Mesendoderm (in vitro differentiated cells): ENCODE data around the gene DENND1B.

Experiments
- DNase-seq: peaks from one replicate; pipeline ENCODE4 v3.0.0; 2013
- H2AK5ac ChIP-seq: 2 replicates; pipeline ENCODE4 v1.6.1; 2013; ENCODE audit warnings: low read length, inconsistent platforms
- H2BK120ac ChIP-seq: 2 replicates; pipeline ENCODE4 v1.6.1; 2013; ENCODE audit warnings: low read depth, mild to moderate bottlenecking, low read length, moderate library complexity, mixed read lengths
- H2BK15ac ChIP-seq: replicated peaks from 2 replicates; pipeline ENCODE4 v1.6.1; 2013; ENCODE audit warnings: low read depth, mild to moderate bottlenecking, moderate library complexity
- H2BK5ac ChIP-seq: 2 replicates; pipeline ENCODE4 v1.6.1; 2013; ENCODE audit warnings: low read length, inconsistent platforms
- H3K18ac ChIP-seq: 2 replicates; pipeline ENCODE4 v1.6.1; 2013; ENCODE audit warnings: mild to moderate bottlenecking, low read length, mixed read lengths
- H3K23ac ChIP-seq: one replicate; pipeline ENCODE4 v1.6.1; 2013; ENCODE audit warnings: low read length
- H3K27ac ChIP-seq: 2 replicates; pipeline ENCODE4 v1.5.1; 2013; ENCODE audit warnings: low read depth, mild to moderate bottlenecking, inconsistent platforms, low read length, moderate library complexity
- H3K27me3 ChIP-seq: 2 replicates; pipeline ENCODE4 v1.6.1; 2013; ENCODE audit warnings: low read length, control low read depth, mild to moderate bottlenecking, inconsistent platforms; ENCODE audit not compliant: insufficient read depth, poor library complexity
- H3K36me3 ChIP-seq: 2 replicates; pipeline ENCODE4 v1.6.1; 2013; ENCODE audit warnings: low read length, inconsistent platforms; ENCODE audit not compliant: control insufficient read depth, insufficient read depth
- H3K4ac ChIP-seq: one replicate; pipeline ENCODE4 v1.6.1; 2013; ENCODE audit warnings: low read depth, mild to moderate bottlenecking, low read length, moderate library complexity
- H3K4me1 ChIP-seq: 2 replicates; pipeline ENCODE4 v1.6.1; 2013; ENCODE audit warnings: low read depth, low read length, inconsistent platforms; ENCODE audit not compliant: control insufficient read depth
- H3K4me2 ChIP-seq: 2 replicates; pipeline ENCODE4 v1.6.1; 2013; ENCODE audit warnings: low read length
- H3K4me3 ChIP-seq: 2 replicates; pipeline ENCODE4 v1.5.1; 2013; ENCODE audit warnings: mild to moderate bottlenecking, low read length
- H3K56ac ChIP-seq: one replicate; pipeline ENCODE4 v1.6.1; 2013; ENCODE audit warnings: low read length
- H3K79me1 ChIP-seq: 2 replicates; pipeline ENCODE4 v1.6.1; 2013; ENCODE audit warnings: low read length, inconsistent platforms
- H3K79me2 ChIP-seq: 2 replicates; pipeline ENCODE4 v1.6.1; 2013; ENCODE audit warnings: mild to moderate bottlenecking, low read length; ENCODE audit not compliant: control insufficient read depth, insufficient read depth
- H3K9ac ChIP-seq: 2 replicates; pipeline ENCODE4 v1.6.1; 2013; ENCODE audit warnings: low read length, inconsistent platforms
- H4K5ac ChIP-seq: one replicate; pipeline ENCODE4 v1.6.1; 2013; ENCODE audit warnings: low read length
- H4K8ac ChIP-seq: one replicate; pipeline ENCODE4 v1.6.1; 2013; ENCODE audit warnings: low read depth, mild to moderate bottlenecking, control low read depth, low read length, moderate library complexity
- whole genome bisulfite sequencing: extraction: QIAGEN DNeasy Blood & Tissue Kit; methylation state at CpG from one replicate; pipeline ENCODE4 v1.1.7; 2013; ENCODE audit warnings: low lambda C conversion rate, missing lambda C conversion rate; ENCODE audit not compliant: insufficient coverage; ENCODE audit errors: extremely low coverage; 5-methylcytosine and 5-hydroxymethylcytosine counted together

The DENND1B gene

DNA sequence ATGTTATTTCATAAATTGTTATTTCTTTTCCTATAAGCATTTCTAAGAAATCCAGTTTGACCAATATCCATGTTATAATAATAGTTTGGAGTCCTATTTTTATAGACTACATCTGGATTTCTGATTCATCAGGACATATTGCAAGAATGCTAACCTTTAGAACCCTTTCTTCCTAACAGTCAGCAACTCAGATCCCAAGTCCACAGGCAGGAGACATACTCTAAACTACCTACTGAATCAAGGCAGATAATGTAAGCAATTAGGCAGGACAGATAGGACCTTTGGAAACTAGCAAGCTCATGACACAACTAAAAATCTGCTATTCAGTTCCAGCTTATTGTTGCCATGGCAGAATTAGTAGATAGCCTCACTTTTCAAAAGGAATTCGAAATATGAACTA lies 104.1 kb downstream of the DENND1B start:
- DNase-seq, result no peak
- Histone ChIP-seq H4K8ac (no peak overlapping the region), H2BK120ac (no peak overlapping the region), H3K23ac (no peak overlapping the region), H3K18ac (no peak overlapping the region), H3K27me3 (no peaks in the 10 kb centered on the region), H2AK5ac (no peak overlapping the region), H2BK5ac (no peak overlapping the region), H3K4me3 (no peak overlapping the region), H3K36me3 (no peaks in the 10 kb centered on the region), H3K79me1 (no peaks in the 10 kb centered on the region), H4K5ac (no peak overlapping the region), H3K56ac (no peak overlapping the region), H3K27ac (no peak overlapping the region), H3K4me2 (no peak overlapping the region), H3K9ac (no peak overlapping the region), H3K79me2 (no peaks in the 10 kb centered on the region), H3K4me1 (no peaks in the 10 kb centered on the region), H3K4ac (no peak overlapping the region), H2BK15ac (no peak overlapping the region)
- no CpG with 5 or more reads among the region's 1 CpG for WGBS

GRCh38 chr1:197666769-197667285 lies 108.5 kb downstream of the DENND1B start:
- Histone ChIP-seq H3K79me1 (no peaks in the 10 kb centered on the region), H2BK120ac (no peak overlapping the region), H3K56ac (no peak overlapping the region), H3K4me3 (no peak overlapping the region), H3K79me2 (no peaks in the 10 kb centered on the region), H3K36me3 (no peaks in the 10 kb centered on the region), H3K27ac (no peak overlapping the region), H3K4ac (no peak overlapping the region), H3K9ac (no peak overlapping the region), H2BK15ac (no peak overlapping the region), H3K27me3 (no peaks in the 10 kb centered on the region), H3K4me2 (no peak overlapping the region), H4K5ac (no peak overlapping the region), H3K23ac (no peak overlapping the region), H2AK5ac (no peak overlapping the region), H2BK5ac (no peak overlapping the region), H3K4me1 (peaks cover 1% of the 10 kb centered on the region), H4K8ac (no peak overlapping the region), H3K18ac (no peak overlapping the region)
- WGBS, result no CpG with 5 or more reads among the region's 11 CpGs
- no peak for DNase-seq

- Histone ChIP-seq H3K4me2 (no peak overlapping the region), H2BK120ac (no peak overlapping the region), H3K36me3 (no peaks in the 10 kb centered on the region), H3K4ac (no peak overlapping the region), H2BK5ac (no peak overlapping the region), H3K27me3 (no peaks in the 10 kb centered on the region), H3K27ac (no peak overlapping the region), H2AK5ac (no peak overlapping the region), H3K18ac (no peak overlapping the region), H3K4me3 (no peak overlapping the region), H3K9ac (no peak overlapping the region), H3K56ac (no peak overlapping the region), H4K5ac (no peak overlapping the region), H3K79me1 (no peaks in the 10 kb centered on the region), H3K79me2 (no peaks in the 10 kb centered on the region), H4K8ac (no peak overlapping the region), H3K4me1 (peaks cover 1% of the 10 kb centered on the region), H3K23ac (no peak overlapping the region), H2BK15ac (no peak overlapping the region)
- no CpG with 5 or more reads among the region's 1 CpG for WGBS
- DNase-seq, result no peak
These were observed 110.9 kb downstream of the DENND1B start for GRCh38 chr1:197664391-197664790.

GRCh38 chr1:197663162-197663953 lies 111.9 kb downstream of the DENND1B start:
- Histone ChIP-seq H4K8ac (no peak overlapping the region), H3K36me3 (no peaks in the 10 kb centered on the region), H3K27me3 (no peaks in the 10 kb centered on the region), H2AK5ac (no peak overlapping the region), H2BK15ac (no peak overlapping the region), H3K27ac (no peak overlapping the region), H2BK5ac (no peak overlapping the region), H3K4me3 (no peak overlapping the region), H3K4me1 (peaks cover 1% of the 10 kb centered on the region), H3K79me2 (no peaks in the 10 kb centered on the region), H2BK120ac (no peak overlapping the region), H3K23ac (no peak overlapping the region), H3K4ac (no peak overlapping the region), H3K18ac (no peak overlapping the region), H3K79me1 (no peaks in the 10 kb centered on the region), H3K56ac (no peak overlapping the region), H3K4me2 (no peak overlapping the region), H4K5ac (no peak overlapping the region), H3K9ac (no peak overlapping the region)
- DNase-seq, result peak; percentile 87
- WGBS, result no CpG with 5 or more reads among the region's 4 CpGs

GRCh38 chr1:197660389-197660788 lies 114.9 kb downstream of the DENND1B start:
- Histone ChIP-seq H3K56ac (no peak overlapping the region), H3K18ac (no peak overlapping the region), H2AK5ac (no peak overlapping the region), H3K9ac (no peak overlapping the region), H3K79me2 (no peaks in the 10 kb centered on the region), H3K27ac (no peak overlapping the region), H2BK120ac (no peak overlapping the region), H3K27me3 (no peaks in the 10 kb centered on the region), H2BK15ac (no peak overlapping the region), H3K4ac (no peak overlapping the region), H3K79me1 (no peaks in the 10 kb centered on the region), H3K36me3 (no peaks in the 10 kb centered on the region), H3K23ac (no peak overlapping the region), H4K8ac (no peak overlapping the region), H4K5ac (no peak overlapping the region), H3K4me3 (no peak overlapping the region), H3K4me2 (no peak overlapping the region), H2BK5ac (no peak overlapping the region), H3K4me1 (peaks cover 1% of the 10 kb centered on the region)
- DNase-seq, result no peak

- Histone ChIP-seq H3K4me1 (peaks cover 1% of the 10 kb centered on the region), H3K27me3 (no peaks in the 10 kb centered on the region), H4K5ac (no peak overlapping the region), H3K36me3 (no peaks in the 10 kb centered on the region), H3K56ac (no peak overlapping the region), H3K4me2 (no peak overlapping the region), H3K79me1 (no peaks in the 10 kb centered on the region), H3K18ac (no peak overlapping the region), H2AK5ac (no peak overlapping the region), H3K4me3 (no peak overlapping the region), H2BK5ac (no peak overlapping the region), H4K8ac (no peak overlapping the region), H3K9ac (no peak overlapping the region), H3K4ac (no peak overlapping the region), H3K79me2 (no peaks in the 10 kb centered on the region), H2BK120ac (no peak overlapping the region), H3K23ac (no peak overlapping the region), H2BK15ac (no peak overlapping the region), H3K27ac (no peak overlapping the region)
- 100% methylated on average over 1 of the region's 3 CpGs for WGBS
- no peak for DNase-seq
These were observed 116.1 kb downstream of the DENND1B start for GRCh38 chr1:197659171-197659570.
